WTC11 (cell line): ENCODE results near the gene CELSR3. TPM values are rescaled to one million over a fixed set of nuclear protein-coding genes. Genes with fewer than 3 reads are reported as not detected.

Source experiments
- ATAC-seq: fragments of 200-7000 bp; cut with Tn5 transposase; 2 replicates; pipeline ENCODE4 v1.10.0; 2021; ENCODE audit warnings: mild to moderate bottlenecking, moderate library complexity
- CTCF ChIA-PET: fragments of 300-600 bp; sonication (Branson Sonifier 250); formaldehyde crosslinking; loops from one replicate; lab custom pipeline; 2021; ENCODE audit warnings: antibody characterized with exemption; lab: Charles Lee
- POLR2A ChIA-PET: fragments of 350-600 bp; sonication (Branson Sonifier 250); formaldehyde crosslinking; loops from one replicate; lab custom pipeline; 2021; ENCODE audit warnings: antibody characterized with exemption; lab: Charles Lee
- DNase-seq: peaks from one replicate; pipeline ENCODE4 v3.0.0; 2021; ENCODE audit warnings: low spot score
- H3K27ac Mint-ChIP-seq: 2 replicates; pipeline ENCODE4 v1.8.0; 2021; ENCODE audit warnings: mixed read lengths
- H3K27me3 Mint-ChIP-seq: 2 replicates; pipeline ENCODE4 v1.8.0; 2021; ENCODE audit warnings: low read depth, mild to moderate bottlenecking, moderate library complexity, mixed read lengths
- H3K36me3 Mint-ChIP-seq: 2 replicates; pipeline ENCODE4 v1.8.0; 2021; ENCODE audit warnings: mixed read lengths
- H3K4me1 Mint-ChIP-seq: 2 replicates; pipeline ENCODE4 v1.8.0; 2022; ENCODE audit warnings: mixed read lengths
- H3K4me3 Mint-ChIP-seq: 2 replicates; pipeline ENCODE4 v1.8.0; 2021; ENCODE audit warnings: mild to moderate bottlenecking, moderate library complexity, mixed read lengths
- H3K9me3 Mint-ChIP-seq: 2 replicates; pipeline ENCODE4 v1.8.0; 2021; ENCODE audit warnings: mixed read lengths
- ATF1 ChIP-seq: sonication (generic); formaldehyde crosslinking; IDR thresholded peaks from 2 replicates; pipeline ENCODE4 v1.8.1; 2023; ENCODE audit warnings: mild to moderate bottlenecking, moderate library complexity, missing genetic modification reagents
- CBFB ChIP-seq: sonication (generic); formaldehyde crosslinking; IDR thresholded peaks from 2 replicates; pipeline ENCODE4 v1.8.1; 2022; ENCODE audit warnings: mild to moderate bottlenecking, low read depth, missing genetic modification reagents
- CDX4 ChIP-seq: fragments of 250-450 bp; sonication (Bioruptor Pico); IDR thresholded peaks from 2 replicates; pipeline ENCODE4 v1.9.0; 2021; ENCODE audit warnings: moderate library complexity, mild to moderate bottlenecking, inconsistent platforms, borderline replicate concordance
- E2F5 ChIP-seq: sonication (generic); formaldehyde crosslinking; IDR thresholded peaks from 2 replicates; pipeline ENCODE4 v1.8.1; 2022; ENCODE audit warnings: mild to moderate bottlenecking, moderate library complexity, missing genetic modification reagents
- ESRRA ChIP-seq: sonication (generic); formaldehyde crosslinking; IDR thresholded peaks from 2 replicates; pipeline ENCODE4 v1.8.1; 2022; ENCODE audit warnings: mild to moderate bottlenecking, missing genetic modification reagents, borderline replicate concordance
- ETV6 ChIP-seq: sonication (generic); formaldehyde crosslinking; IDR thresholded peaks from 2 replicates; pipeline ENCODE4 v1.8.1; 2022; ENCODE audit warnings: mild to moderate bottlenecking, missing genetic modification reagents
- IRF2 ChIP-seq: sonication (generic); formaldehyde crosslinking; IDR thresholded peaks from 2 replicates; pipeline ENCODE4 v1.8.0; 2022; ENCODE audit warnings: low read depth, missing genetic modification reagents, borderline replicate concordance
- JAZF1 ChIP-seq: fragments of 250-450 bp; sonication (Bioruptor Pico); IDR thresholded peaks from 2 replicates; pipeline ENCODE4 v1.9.0; 2021; ENCODE audit warnings: moderate library complexity, mild to moderate bottlenecking, inconsistent platforms
- NFE2L1 ChIP-seq: sonication (generic); formaldehyde crosslinking; IDR thresholded peaks from 2 replicates; pipeline ENCODE4 v1.8.1; 2023; ENCODE audit warnings: missing genetic modification reagents
- SMAD3 ChIP-seq: sonication (generic); formaldehyde crosslinking; IDR thresholded peaks from 2 replicates; pipeline ENCODE4 v1.8.0; 2022; ENCODE audit warnings: missing genetic modification reagents, mild to moderate bottlenecking, borderline replicate concordance
- TEAD1 ChIP-seq: sonication (generic); formaldehyde crosslinking; IDR thresholded peaks from 2 replicates; pipeline ENCODE4 v1.8.0; 2022; ENCODE audit warnings: mild to moderate bottlenecking, missing genetic modification reagents
- ZNF121 ChIP-seq: sonication (generic); formaldehyde crosslinking; IDR thresholded peaks from 2 replicates; pipeline ENCODE4 v1.8.0; 2023; ENCODE audit warnings: missing genetic modification reagents
- ZNF219 ChIP-seq: sonication (generic); formaldehyde crosslinking; IDR thresholded peaks from 2 replicates; pipeline ENCODE4 v1.8.0; 2023; ENCODE audit warnings: missing genetic modification reagents, mild to moderate bottlenecking, borderline replicate concordance
- ZNF232 ChIP-seq: sonication (generic); formaldehyde crosslinking; IDR thresholded peaks from 2 replicates; pipeline ENCODE4 v1.8.0; 2022; ENCODE audit warnings: mild to moderate bottlenecking, missing genetic modification reagents
- ZNF281 ChIP-seq: sonication (generic); formaldehyde crosslinking; IDR thresholded peaks from 2 replicates; pipeline ENCODE4 v1.8.0; 2023; ENCODE audit warnings: mild to moderate bottlenecking, missing genetic modification reagents
- total RNA-seq: library from RNA; stranded (reverse); gene quantifications from 3 replicates; pipeline ENCODE4 v1.2.3, GENCODE V29; 2021
- TF ChIP-seq, protein P1 (sequence below): sonication (generic); formaldehyde crosslinking; IDR thresholded peaks from 2 replicates; pipeline ENCODE4 v1.8.1; 2023; ENCODE audit warnings: mild to moderate bottlenecking, missing genetic modification reagents, moderate library complexity
- TF ChIP-seq, protein P2 (sequence below): sonication (generic); formaldehyde crosslinking; IDR thresholded peaks from 2 replicates; pipeline ENCODE4 v1.8.0; 2023; ENCODE audit warnings: missing genetic modification reagents, mild to moderate bottlenecking, borderline replicate concordance
- TF ChIP-seq, protein P3 (sequence below): fragments of 250-450 bp; sonication (Bioruptor Pico); IDR thresholded peaks from 2 replicates; pipeline ENCODE4 v1.9.0; 2021; ENCODE audit warnings: mild to moderate bottlenecking, borderline replicate concordance

Gene CELSR3
- total RNA-seq, 1 experiment from 2014 or later, result 27.9 TPM

GRCh38 chr3:48684480-48685143 lies 21.9 kb upstream of the CELSR3 start:
- CTCF ChIA-PET, result interaction anchor here (0.7 to 2.4 kb wide), 8 partner anchors 20 to 409 kb away, joined by 3 to 13 read pairs (median 4); partner anchors contain the start of genes IP6K2, QRICH1 and SLC26A6
- H3K4me3 Mint-ChIP-seq, result peak overlapping the region; percentile 89
- peaks cover 16% of the 10 kb centered on the region for H3K4me1 Mint-ChIP-seq
- DNase-seq (no peak), ATAC-seq (no peak)
- H3K27me3 Mint-ChIP-seq, result no peaks in the 10 kb centered on the region
- no peaks in the 10 kb centered on the region for H3K9me3 Mint-ChIP-seq
- POLR2A ChIA-PET, result interaction anchor here (0.9 to 1.3 kb wide), 3 partner anchors 11 to 32 kb away, joined by 3 to 8 read pairs (median 4); partner anchors contain the start of gene IP6K2
- TF ChIP-seq IRF2 (CRISPR knock-in tag), result no peak
- TF ChIP-seq ZNF232, result no peak
- TF ChIP-seq ESRRA (CRISPR knock-in tag), result no peak
- no peak for TF ChIP-seq E2F5 (CRISPR knock-in tag)
- no peak for TF ChIP-seq ZNF219 (CRISPR knock-in tag)
- TF ChIP-seq SMAD3 (CRISPR knock-in tag), result no peak
- TF ChIP-seq, protein P1, sequence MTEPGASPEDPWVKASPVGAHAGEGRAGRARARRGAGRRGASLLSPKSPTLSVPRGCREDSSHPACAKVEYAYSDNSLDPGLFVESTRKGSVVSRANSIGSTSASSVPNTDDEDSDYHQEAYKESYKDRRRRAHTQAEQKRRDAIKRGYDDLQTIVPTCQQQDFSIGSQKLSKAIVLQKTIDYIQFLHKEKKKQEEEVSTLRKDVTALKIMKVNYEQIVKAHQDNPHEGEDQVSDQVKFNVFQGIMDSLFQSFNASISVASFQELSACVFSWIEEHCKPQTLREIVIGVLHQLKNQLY (CRISPR knock-in tag), result no peak
- no peak for TF ChIP-seq CBFB (CRISPR knock-in tag)
- TF ChIP-seq CDX4 (CRISPR knock-in tag), result no peak
- TF ChIP-seq, protein P2, sequence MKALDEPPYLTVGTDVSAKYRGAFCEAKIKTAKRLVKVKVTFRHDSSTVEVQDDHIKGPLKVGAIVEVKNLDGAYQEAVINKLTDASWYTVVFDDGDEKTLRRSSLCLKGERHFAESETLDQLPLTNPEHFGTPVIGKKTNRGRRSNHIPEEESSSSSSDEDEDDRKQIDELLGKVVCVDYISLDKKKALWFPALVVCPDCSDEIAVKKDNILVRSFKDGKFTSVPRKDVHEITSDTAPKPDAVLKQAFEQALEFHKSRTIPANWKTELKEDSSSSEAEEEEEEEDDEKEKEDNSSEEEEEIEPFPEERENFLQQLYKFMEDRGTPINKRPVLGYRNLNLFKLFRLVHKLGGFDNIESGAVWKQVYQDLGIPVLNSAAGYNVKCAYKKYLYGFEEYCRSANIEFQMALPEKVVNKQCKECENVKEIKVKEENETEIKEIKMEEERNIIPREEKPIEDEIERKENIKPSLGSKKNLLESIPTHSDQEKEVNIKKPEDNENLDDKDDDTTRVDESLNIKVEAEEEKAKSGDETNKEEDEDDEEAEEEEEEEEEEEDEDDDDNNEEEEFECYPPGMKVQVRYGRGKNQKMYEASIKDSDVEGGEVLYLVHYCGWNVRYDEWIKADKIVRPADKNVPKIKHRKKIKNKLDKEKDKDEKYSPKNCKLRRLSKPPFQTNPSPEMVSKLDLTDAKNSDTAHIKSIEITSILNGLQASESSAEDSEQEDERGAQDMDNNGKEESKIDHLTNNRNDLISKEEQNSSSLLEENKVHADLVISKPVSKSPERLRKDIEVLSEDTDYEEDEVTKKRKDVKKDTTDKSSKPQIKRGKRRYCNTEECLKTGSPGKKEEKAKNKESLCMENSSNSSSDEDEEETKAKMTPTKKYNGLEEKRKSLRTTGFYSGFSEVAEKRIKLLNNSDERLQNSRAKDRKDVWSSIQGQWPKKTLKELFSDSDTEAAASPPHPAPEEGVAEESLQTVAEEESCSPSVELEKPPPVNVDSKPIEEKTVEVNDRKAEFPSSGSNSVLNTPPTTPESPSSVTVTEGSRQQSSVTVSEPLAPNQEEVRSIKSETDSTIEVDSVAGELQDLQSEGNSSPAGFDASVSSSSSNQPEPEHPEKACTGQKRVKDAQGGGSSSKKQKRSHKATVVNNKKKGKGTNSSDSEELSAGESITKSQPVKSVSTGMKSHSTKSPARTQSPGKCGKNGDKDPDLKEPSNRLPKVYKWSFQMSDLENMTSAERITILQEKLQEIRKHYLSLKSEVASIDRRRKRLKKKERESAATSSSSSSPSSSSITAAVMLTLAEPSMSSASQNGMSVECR (CRISPR knock-in tag), result no peak
- TF ChIP-seq ATF1, result no peak
- TF ChIP-seq JAZF1, result no peak
- no peak for TF ChIP-seq ETV6 (CRISPR knock-in tag)
- TF ChIP-seq TEAD1 (CRISPR knock-in tag), result no peak
- TF ChIP-seq NFE2L1 (CRISPR knock-in tag), result no peak
- TF ChIP-seq, protein P3, sequence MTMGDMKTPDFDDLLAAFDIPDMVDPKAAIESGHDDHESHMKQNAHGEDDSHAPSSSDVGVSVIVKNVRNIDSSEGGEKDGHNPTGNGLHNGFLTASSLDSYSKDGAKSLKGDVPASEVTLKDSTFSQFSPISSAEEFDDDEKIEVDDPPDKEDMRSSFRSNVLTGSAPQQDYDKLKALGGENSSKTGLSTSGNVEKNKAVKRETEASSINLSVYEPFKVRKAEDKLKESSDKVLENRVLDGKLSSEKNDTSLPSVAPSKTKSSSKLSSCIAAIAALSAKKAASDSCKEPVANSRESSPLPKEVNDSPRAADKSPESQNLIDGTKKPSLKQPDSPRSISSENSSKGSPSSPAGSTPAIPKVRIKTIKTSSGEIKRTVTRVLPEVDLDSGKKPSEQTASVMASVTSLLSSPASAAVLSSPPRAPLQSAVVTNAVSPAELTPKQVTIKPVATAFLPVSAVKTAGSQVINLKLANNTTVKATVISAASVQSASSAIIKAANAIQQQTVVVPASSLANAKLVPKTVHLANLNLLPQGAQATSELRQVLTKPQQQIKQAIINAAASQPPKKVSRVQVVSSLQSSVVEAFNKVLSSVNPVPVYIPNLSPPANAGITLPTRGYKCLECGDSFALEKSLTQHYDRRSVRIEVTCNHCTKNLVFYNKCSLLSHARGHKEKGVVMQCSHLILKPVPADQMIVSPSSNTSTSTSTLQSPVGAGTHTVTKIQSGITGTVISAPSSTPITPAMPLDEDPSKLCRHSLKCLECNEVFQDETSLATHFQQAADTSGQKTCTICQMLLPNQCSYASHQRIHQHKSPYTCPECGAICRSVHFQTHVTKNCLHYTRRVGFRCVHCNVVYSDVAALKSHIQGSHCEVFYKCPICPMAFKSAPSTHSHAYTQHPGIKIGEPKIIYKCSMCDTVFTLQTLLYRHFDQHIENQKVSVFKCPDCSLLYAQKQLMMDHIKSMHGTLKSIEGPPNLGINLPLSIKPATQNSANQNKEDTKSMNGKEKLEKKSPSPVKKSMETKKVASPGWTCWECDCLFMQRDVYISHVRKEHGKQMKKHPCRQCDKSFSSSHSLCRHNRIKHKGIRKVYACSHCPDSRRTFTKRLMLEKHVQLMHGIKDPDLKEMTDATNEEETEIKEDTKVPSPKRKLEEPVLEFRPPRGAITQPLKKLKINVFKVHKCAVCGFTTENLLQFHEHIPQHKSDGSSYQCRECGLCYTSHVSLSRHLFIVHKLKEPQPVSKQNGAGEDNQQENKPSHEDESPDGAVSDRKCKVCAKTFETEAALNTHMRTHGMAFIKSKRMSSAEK (CRISPR knock-in tag), result no peak
- no peak for TF ChIP-seq ZNF281 (CRISPR knock-in tag)
- TF ChIP-seq ZNF121 (CRISPR knock-in tag), result no peak
- H3K27ac Mint-ChIP-seq, result no peak overlapping the region; the same call in 1 of the 2 replicates
- H3K36me3 Mint-ChIP-seq, result peaks cover 52% of the 10 kb centered on the region
